Type B pancreatic cell (in vitro differentiated cells): ENCODE measurements around the gene CACNA1D. TPM values are rescaled to one million over a fixed set of nuclear protein-coding genes. Genes with fewer than 3 reads are reported as not detected.
A peak's percentile ranks its signal among the peaks of the same experiment; 100 is the strongest.

ENCODE experiments used
- DNase-seq: peaks from one replicate; pipeline ENCODE4 v3.0.0; 2021; ENCODE audit warnings: mixed read lengths; ENCODE audit not compliant: unreplicated experiment; ENCODE audit errors: extremely low spot score
- H3K27ac Mint-ChIP-seq: 2 replicates; pipeline ENCODE4 v1.8.0; 2021; ENCODE audit warnings: mild to moderate bottlenecking, mixed read lengths
- H3K27me3 Mint-ChIP-seq: 2 replicates; pipeline ENCODE4 v1.8.0; 2021; ENCODE audit warnings: mixed read lengths
- H3K36me3 Mint-ChIP-seq: 2 replicates; pipeline ENCODE4 v1.8.0; 2021; ENCODE audit warnings: mixed read lengths
- H3K4me1 Mint-ChIP-seq: one replicate; pipeline ENCODE4 v1.8.0; 2021; ENCODE audit warnings: mixed read lengths; ENCODE audit not compliant: unreplicated experiment
- H3K4me3 Mint-ChIP-seq: 2 replicates; pipeline ENCODE4 v1.8.0; 2021; ENCODE audit warnings: mild to moderate bottlenecking, mixed read lengths
- H3K9me3 Mint-ChIP-seq: 2 replicates; pipeline ENCODE4 v1.8.0; 2021; ENCODE audit warnings: mixed read lengths
- CTCF ChIP-seq: fragments of 200-600 bp; sonication (generic); conservative IDR thresholded peaks from 2 replicates; pipeline ENCODE4 v1.5.0; 2021; ENCODE audit warnings: antibody characterized with exemption, mild to moderate bottlenecking
- total RNA-seq: library from RNA; stranded (reverse); gene quantifications from 2 replicates; pipeline ENCODE4 v1.2.1, GENCODE V29; 2021; ENCODE audit warnings: low replicate concordance

The CACNA1D gene
- total RNA-seq, 1 donor from 2014 or later: 17.4 TPM

- no peak overlapping the region for H3K27ac Mint-ChIP-seq
- no peak overlapping the region for H3K4me3 Mint-ChIP-seq
- peaks cover 9% of the 10 kb centered on the region for H3K27me3 Mint-ChIP-seq
- TF ChIP-seq CTCF: no peak
- no peak for DNase-seq
- peaks cover under 1% of the 10 kb centered on the region for H3K9me3 Mint-ChIP-seq
- no peaks in the 10 kb centered on the region for H3K36me3 Mint-ChIP-seq
- H3K4me1 Mint-ChIP-seq: peaks cover 43% of the 10 kb centered on the region
Observed at GRCh38 chr3:53533472-53533871, 39.1 kb downstream of the CACNA1D start.

GRCh38 chr3:53534216-53534615 is 39.8 kb downstream of the CACNA1D start:
- H3K4me3 Mint-ChIP-seq: no peak overlapping the region
- no peak for DNase-seq
- peaks cover 50% of the 10 kb centered on the region for H3K4me1 Mint-ChIP-seq
- H3K27ac Mint-ChIP-seq: no peak overlapping the region
- H3K27me3 Mint-ChIP-seq: peaks cover 9% of the 10 kb centered on the region
- H3K9me3 Mint-ChIP-seq: no peaks in the 10 kb centered on the region
- no peaks in the 10 kb centered on the region for H3K36me3 Mint-ChIP-seq
- no peak for TF ChIP-seq CTCF

- Mint-ChIP-seq H3K4me1 (peaks cover 54% of the 10 kb centered on the region), H3K36me3 (no peaks in the 10 kb centered on the region), H3K27ac (peak overlapping the region; percentile 35), H3K27me3 (peaks cover 9% of the 10 kb centered on the region), H3K4me3 (no peak overlapping the region), H3K9me3 (no peaks in the 10 kb centered on the region)
- no peak for TF ChIP-seq CTCF
- no peak for DNase-seq
Observed at GRCh38 chr3:53534676-53535400, 40.4 kb downstream of the CACNA1D start.

- no peak for DNase-seq
- H3K4me3 Mint-ChIP-seq: no peak overlapping the region
- no peaks in the 10 kb centered on the region for H3K9me3 Mint-ChIP-seq
- H3K27me3 Mint-ChIP-seq: peaks cover 9% of the 10 kb centered on the region
- no peak for TF ChIP-seq CTCF
- no peak overlapping the region for H3K27ac Mint-ChIP-seq
- peaks cover 52% of the 10 kb centered on the region for H3K4me1 Mint-ChIP-seq
- H3K36me3 Mint-ChIP-seq: no peaks in the 10 kb centered on the region
Observed at GRCh38 chr3:53536282-53536681, 41.9 kb downstream of the CACNA1D start.

GRCh38 chr3:53544357-53544756 is 49.9 kb downstream of the CACNA1D start:
- no peak overlapping the region for H3K4me3 Mint-ChIP-seq
- no peak for DNase-seq
- no peak for TF ChIP-seq CTCF

More at GRCh38 chr3:53544357-53544756, 49.9 kb downstream of the CACNA1D start:
- H3K4me1 Mint-ChIP-seq: peaks cover 20% of the 10 kb centered on the region
- no peaks in the 10 kb centered on the region for H3K36me3 Mint-ChIP-seq
- H3K27ac Mint-ChIP-seq: no peak overlapping the region
- peaks cover 4% of the 10 kb centered on the region for H3K9me3 Mint-ChIP-seq
- peaks cover 4% of the 10 kb centered on the region for H3K27me3 Mint-ChIP-seq
